ENCODE measurements around the gene ASPSCR1. TPM values are rescaled to one million over a fixed set of nuclear protein-coding genes. Genes with fewer than 3 reads are reported as not detected.

Gene ASPSCR1
- total RNA-seq, 1 experiment from 2014 or later, result 85.0 TPM

DNA sequence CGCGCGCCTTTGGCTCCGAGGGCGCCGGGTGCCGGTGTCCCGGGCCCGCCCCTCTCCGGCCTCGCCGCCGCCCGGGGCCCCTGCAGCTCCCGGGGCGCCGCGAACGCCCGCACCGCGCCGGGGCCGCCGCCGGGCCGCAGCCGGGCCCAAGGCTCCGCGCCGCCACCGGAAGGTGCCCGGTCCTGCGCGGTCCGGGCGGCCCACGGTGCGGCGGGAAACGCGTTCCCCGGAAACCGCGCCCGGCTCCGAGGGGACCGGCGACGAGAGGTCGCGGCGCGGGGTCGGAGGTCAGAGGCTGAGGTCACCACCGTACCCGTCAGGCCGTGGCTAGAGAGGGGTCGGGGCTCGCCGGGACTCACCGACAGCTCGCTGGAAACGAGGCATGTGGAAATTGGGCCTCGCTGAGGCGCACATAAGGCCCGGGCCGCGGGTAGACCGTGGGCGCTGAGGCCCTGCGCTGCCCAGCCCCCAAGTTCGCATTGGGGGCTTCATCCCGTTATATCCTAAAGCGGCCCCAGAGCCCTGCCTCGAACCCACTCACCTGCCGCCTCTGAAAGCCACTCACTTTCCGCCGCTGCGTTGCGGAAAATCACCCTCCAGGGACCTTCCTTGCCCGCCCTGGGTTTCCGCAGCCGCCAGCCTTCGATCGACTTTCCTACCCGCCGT, 88.3 kb downstream of the ASPSCR1 start, which contains the start of gene DUS1L:
DUS1L (minus strand) TSS at position 167 of the 666 bp plus-strand sequence. CDS start 745 bp downstream, outside the sequence.
- DNase-seq (ENCODE audit: low spot score), result no peak

Other genes with a start within 250 kb of the ASPSCR1 start
- gene GCGR, start 173.5 kb upstream of the ASPSCR1 start, total RNA-seq (2014; rRNA removed; shearing (Covaris generic)), result 0.71 and 2.2 TPM in 2 replicates
- 159 and 160 TPM in 2 replicates for gene MCRIP1, start 144.3 kb upstream of the ASPSCR1 start, total RNA-seq (2014; rRNA removed; shearing (Covaris generic))
- 2.4 and 3.0 TPM in 2 replicates for gene PPP1R27, start 142.6 kb upstream of the ASPSCR1 start, total RNA-seq (2014; rRNA removed; shearing (Covaris generic))
- 1,172 and 1,253 TPM in 2 replicates for gene P4HB, start 117.1 kb upstream of the ASPSCR1 start, total RNA-seq (2014; rRNA removed; shearing (Covaris generic))
- 312 and 331 TPM in 2 replicates for gene ARHGDIA, start 106.3 kb upstream of the ASPSCR1 start, total RNA-seq (2014; rRNA removed; shearing (Covaris generic))
- gene ALYREF, start 86.0 kb upstream of the ASPSCR1 start, total RNA-seq (2014; rRNA removed; shearing (Covaris generic)), result 482 and 502 TPM in 2 replicates
- gene ANAPC11, start 85.9 kb upstream of the ASPSCR1 start, total RNA-seq (2014; rRNA removed; shearing (Covaris generic)), result 222 and 256 TPM in 2 replicates
- gene NPB, start 75.4 kb upstream of the ASPSCR1 start, total RNA-seq (2014; rRNA removed; shearing (Covaris generic)), result 2.4 and 3.2 TPM in 2 replicates
- gene PCYT2, start 66.2 kb upstream of the ASPSCR1 start, total RNA-seq (2014; rRNA removed; shearing (Covaris generic)), result 163 and 167 TPM in 2 replicates
- gene SIRT7, start 59.5 kb upstream of the ASPSCR1 start, total RNA-seq (2014; rRNA removed; shearing (Covaris generic)), result 101 and 121 TPM in 2 replicates
- gene MAFG, start 49.9 kb upstream of the ASPSCR1 start, total RNA-seq (2014; rRNA removed; shearing (Covaris generic)), result 42.8 and 45.5 TPM in 2 replicates
- 255 and 273 TPM in 2 replicates for gene PYCR1, start 40.3 kb upstream of the ASPSCR1 start, total RNA-seq (2014; rRNA removed; shearing (Covaris generic))
- gene MYADML2, start 30.4 kb upstream of the ASPSCR1 start, total RNA-seq (2014; rRNA removed; shearing (Covaris generic)), result not detected in 2 replicates
- 1.3 and 2.0 TPM in 2 replicates for gene NOTUM, start 16.4 kb upstream of the ASPSCR1 start, total RNA-seq (2014; rRNA removed; shearing (Covaris generic))
- gene CENPX, start 45.2 kb downstream of the ASPSCR1 start, total RNA-seq (2014; rRNA removed; shearing (Covaris generic)), result 297 and 339 TPM in 2 replicates
- 83.2 and 88.4 TPM in 2 replicates for gene LRRC45, start 45.7 kb downstream of the ASPSCR1 start, total RNA-seq (2014; rRNA removed; shearing (Covaris generic))
- gene RAC3, start 54.0 kb downstream of the ASPSCR1 start, total RNA-seq (2014; rRNA removed; shearing (Covaris generic)), result 68.7 and 71.3 TPM in 2 replicates
- gene DCXR, start 60.1 kb downstream of the ASPSCR1 start, total RNA-seq (2014; rRNA removed; shearing (Covaris generic)), result 167 and 221 TPM in 2 replicates
- gene RFNG, start 74.2 kb downstream of the ASPSCR1 start, total RNA-seq (2014; rRNA removed; shearing (Covaris generic)), result 49.5 and 52.6 TPM in 2 replicates
- 281 and 295 TPM in 2 replicates for gene GPS1, start 74.3 kb downstream of the ASPSCR1 start, total RNA-seq (2014; rRNA removed; shearing (Covaris generic))
- gene DUS1L, start 88.2 kb downstream of the ASPSCR1 start, total RNA-seq (2014; rRNA removed; shearing (Covaris generic)), result 320 and 339 TPM in 2 replicates
- 477 and 592 TPM in 2 replicates for gene FASN, start 120.6 kb downstream of the ASPSCR1 start, total RNA-seq (2014; rRNA removed; shearing (Covaris generic))
- 47.6 and 48.2 TPM in 2 replicates for gene CCDC57, start 235.2 kb downstream of the ASPSCR1 start, total RNA-seq (2014; rRNA removed; shearing (Covaris generic))

Measured in HT-29 (cell line).